ENCODE results near the gene EID1. TPM values are rescaled to one million over a fixed set of nuclear protein-coding genes. Genes with fewer than 3 reads are reported as not detected.
"Not testable (repeated sequence)": the region's sequence is repeated elsewhere in the genome, so short reads cannot be mapped to it uniquely, and the experiment has no call there.

Gene EID1
- total RNA-seq, 1 donor from 2014 or later: 83.5 TPM

DNA sequence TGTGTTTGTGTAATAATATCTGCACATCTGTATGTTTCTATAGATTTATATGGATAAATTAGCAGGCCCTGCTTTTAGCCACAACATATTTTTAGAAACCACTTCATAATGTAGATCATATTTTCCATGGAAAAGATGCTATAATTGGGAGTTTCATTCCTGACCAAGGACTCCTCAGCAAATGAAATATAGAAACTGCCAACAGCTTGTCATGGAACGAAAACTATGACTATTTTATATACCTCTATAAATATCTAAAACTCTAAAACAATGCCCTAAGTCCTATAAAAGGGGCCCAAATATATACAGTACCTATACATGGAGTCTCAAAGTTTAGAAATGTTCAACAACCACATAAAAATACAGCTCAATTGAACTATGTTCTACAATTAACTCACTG is 27.9 kb downstream of the EID1 start:
- intact Hi-C loops (cut with micrococcal nuclease): no loop called here

- intact Hi-C loops (cut with micrococcal nuclease): not testable (repeated sequence)
Observed at GRCh38 chr15:48909313-48909712, 31.4 kb downstream of the EID1 start.

DNA sequence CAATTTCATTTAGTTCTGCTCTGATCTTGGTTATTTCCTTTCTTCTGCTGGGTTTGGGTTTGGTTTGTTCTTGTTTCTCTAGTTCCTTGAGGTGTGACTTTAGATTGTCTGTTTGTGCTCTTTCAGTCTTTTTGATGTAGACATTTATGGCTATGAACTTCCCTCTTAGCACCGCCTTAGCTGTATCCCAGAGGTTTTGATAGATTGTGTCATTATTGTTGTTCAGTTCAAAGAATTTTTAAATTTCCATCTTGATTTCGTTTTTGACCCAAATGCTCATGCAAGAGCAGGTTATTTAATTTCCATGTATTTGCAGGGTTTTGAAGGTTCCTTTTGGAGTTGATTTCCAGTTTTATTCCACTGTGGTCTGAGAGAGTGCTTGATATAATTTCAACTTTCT is 32.6 kb downstream of the EID1 start:
- intact Hi-C loops (cut with micrococcal nuclease): not testable (repeated sequence)

DNA sequence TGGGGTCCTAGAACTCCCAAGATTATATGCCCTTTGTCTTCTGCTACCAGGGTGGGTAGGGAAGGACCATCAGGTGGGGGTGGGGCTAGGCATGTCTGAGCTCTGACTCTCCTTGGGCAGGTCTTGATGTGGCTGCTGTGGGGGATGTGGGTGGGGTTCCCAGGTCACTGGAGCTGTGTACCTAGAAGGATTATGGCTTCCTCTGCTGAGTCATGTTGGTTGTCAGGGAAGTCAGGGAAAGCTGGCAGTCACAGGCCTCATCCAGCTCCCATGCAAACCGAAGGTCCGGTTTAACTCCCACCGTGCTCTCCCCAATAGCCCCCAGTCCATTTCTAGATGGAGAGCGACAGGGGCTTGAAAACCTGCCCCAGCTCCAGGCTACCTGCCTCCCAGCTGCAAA is 35.2 kb downstream of the EID1 start:
- intact Hi-C loops (cut with micrococcal nuclease): no loop called here

DNA sequence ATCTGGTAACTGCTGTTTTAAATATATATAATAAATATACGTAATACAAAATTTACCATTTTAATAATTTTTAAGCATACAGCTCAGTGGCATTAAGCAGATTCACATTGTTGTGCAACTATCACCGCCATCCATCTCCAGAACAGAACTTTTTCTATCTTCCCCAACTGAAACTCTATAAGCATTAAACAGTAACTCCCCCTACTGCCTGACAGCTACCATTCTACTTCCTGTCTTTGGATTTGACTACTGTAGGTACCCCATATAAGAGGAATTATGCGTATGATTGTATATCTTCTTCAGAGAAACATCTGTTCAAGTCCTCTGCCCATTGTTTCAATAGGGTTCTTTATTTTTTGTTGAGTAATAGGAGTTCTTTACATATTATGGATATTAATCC is 36.8 kb downstream of the EID1 start:
- intact Hi-C loops (cut with micrococcal nuclease): no loop called here

GRCh38 chr15:48915861-48916260 is 37.9 kb downstream of the EID1 start:
- intact Hi-C loops (cut with micrococcal nuclease): no loop called here

- intact Hi-C loops (cut with micrococcal nuclease): no loop called here
Observed at GRCh38 chr15:48916721-48917120, 38.8 kb downstream of the EID1 start.

GRCh38 chr15:48922046-48922445 is 44.1 kb downstream of the EID1 start:
- intact Hi-C loops (cut with micrococcal nuclease): no loop called here

- intact Hi-C loops (cut with micrococcal nuclease): loop anchor here (1.0 to 2.0 kb wide), 3 partner anchors 16 to 46 kb away; partner anchors contain the start of gene EID1
Observed at GRCh38 chr15:48924528-48925393, 46.8 kb downstream of the EID1 start.

DNA sequence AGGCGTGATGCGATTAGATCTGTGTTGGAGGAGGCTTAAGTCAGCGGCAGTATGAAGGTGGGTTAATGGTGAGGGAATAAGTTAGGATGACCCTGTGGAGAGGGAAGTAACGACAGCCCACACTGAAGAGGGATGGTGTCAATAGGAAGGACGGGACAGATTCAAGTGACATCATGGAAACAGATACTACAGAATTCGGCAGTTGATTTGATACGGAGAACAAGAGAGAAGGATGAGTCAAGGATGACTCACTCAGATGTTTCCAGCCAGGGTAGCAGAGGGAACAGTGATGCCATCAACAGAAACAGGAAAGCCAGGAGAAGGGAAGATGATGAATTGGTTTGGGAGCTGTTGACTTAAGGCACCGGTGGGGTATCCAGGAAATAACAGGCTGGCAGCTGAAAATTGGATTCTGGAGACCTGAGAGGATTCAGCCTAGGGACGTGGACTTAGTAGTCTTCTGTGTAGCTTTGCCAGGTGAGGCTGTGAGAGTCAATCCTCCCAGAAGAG is 47.8 kb downstream of the EID1 start:
- intact Hi-C loops (cut with micrococcal nuclease): loop anchor here (1.0 to 2.0 kb wide), 3 partner anchors 15 to 47 kb away; partner anchors contain the start of gene EID1

- intact Hi-C loops (cut with micrococcal nuclease): no loop called here
Observed at GRCh38 chr15:48928877-48929538, 51.1 kb downstream of the EID1 start.

DNA sequence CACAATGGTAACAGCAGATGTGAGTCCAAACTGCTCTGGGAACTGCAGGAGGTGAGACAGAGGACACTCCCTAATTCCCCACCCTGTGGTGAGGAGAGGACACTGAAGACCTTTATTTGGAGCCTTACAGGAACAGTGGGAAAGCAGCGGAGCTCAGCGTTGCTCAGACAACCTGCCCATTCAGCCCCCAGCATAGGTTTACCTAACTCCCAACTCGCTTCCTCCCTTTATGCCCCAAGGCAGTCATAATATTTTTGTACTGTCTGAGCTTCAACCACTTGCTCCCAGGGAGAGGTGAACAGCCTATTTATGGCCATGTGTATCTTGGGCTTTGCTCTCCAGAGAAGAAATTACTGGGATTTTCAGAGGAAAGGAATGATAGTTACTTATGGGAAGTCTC is 51.7 kb downstream of the EID1 start:
- intact Hi-C loops (cut with micrococcal nuclease): no loop called here

Other genes starting within 250 kb of the EID1 start
- gene FBN1, start 232.4 kb upstream of the EID1 start, total RNA-seq: 0.95 and 1.1 TPM in 2 replicates
- gene CEP152, start 67.1 kb upstream of the EID1 start, total RNA-seq: 21.4 and 25.0 TPM in 2 replicates
- gene SHC4, start 85.8 kb downstream of the EID1 start, total RNA-seq: 1.6 TPM in 2 replicates
- 40.1 and 42.3 TPM in 2 replicates for gene SECISBP2L, start 168.3 kb downstream of the EID1 start, total RNA-seq

Measured in T-helper 1 cell treated with Interleukin-12 subunit alpha and Interleukin-12 subunit beta and Interleukin-4 antibody, amounts not matched to agents 30 ng/mL and 1 ng/mL, for 36 hours (primary cell).